Hepatocyte (in vitro differentiated cells): ENCODE measurements around the gene TTC27.

ENCODE experiments used
- CTCF ChIP-seq: fragments of 200-600 bp; sonication (generic); IDR thresholded peaks from 2 replicates; pipeline ENCODE4 v1.5.1; 2016; ENCODE audit warnings: antibody characterized with exemption, mild to moderate bottlenecking; ENCODE audit not compliant: poor library complexity
- EZH2 ChIP-seq: fragments of 200-600 bp; sonication (generic); IDR thresholded peaks from 2 replicates; pipeline ENCODE4 v1.6.1; 2016; ENCODE audit warnings: antibody characterized with exemption, mild to moderate bottlenecking, borderline replicate concordance
- EZH2phosphoT487 ChIP-seq: fragments of 200-600 bp; sonication (generic); IDR thresholded peaks from one replicate; pipeline ENCODE4 v1.6.1; 2018; ENCODE audit warnings: antibody characterized with exemption, mild to moderate bottlenecking, low read depth, moderate library complexity; ENCODE audit not compliant: unreplicated experiment, severe bottlenecking

DNA sequence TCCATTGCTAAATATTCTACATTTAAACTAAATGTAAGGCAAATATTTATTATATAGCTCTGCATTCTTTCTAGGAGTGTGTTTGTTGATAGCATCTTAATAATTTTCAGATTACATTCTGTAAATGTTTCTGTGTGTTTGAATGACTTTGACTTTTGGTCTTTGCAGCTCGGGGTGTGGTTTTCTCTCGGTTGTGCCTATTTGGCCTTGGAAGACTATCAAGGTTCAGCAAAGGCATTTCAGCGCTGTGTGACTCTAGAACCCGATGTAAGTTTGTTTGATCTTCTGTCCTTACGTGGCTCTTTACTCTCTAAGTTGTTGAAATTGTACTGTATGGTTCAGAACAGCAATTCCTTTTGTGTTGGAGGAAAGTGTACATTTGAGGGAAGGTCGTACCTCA is 149.9 kb downstream of the TTC27 start:
- TF ChIP-seq EZH2phosphoT487 (no peak), CTCF (no peak), EZH2 (no peak)
